PC-9 (cell line): Measurements from ENCODE around the gene FARSA.
"Not testable (repeated sequence)": the region's sequence is repeated elsewhere in the genome, so short reads cannot be mapped to it uniquely, and the experiment has no call there.

Source experiments
- EZH2 ChIP-seq: fragments of 200-600 bp; sonication (generic); IDR thresholded peaks from 2 replicates; pipeline ENCODE4 v1.8.0; 2017; ENCODE audit warnings: antibody characterized with exemption, low read depth
- TF ChIP-seq, protein P1 (sequence below): fragments of 200-600 bp; sonication (generic); conservative IDR thresholded peaks from 2 replicates; pipeline ENCODE4 v1.6.1; 2017; ENCODE audit warnings: mixed run types, antibody characterized with exemption, mild to moderate bottlenecking, moderate library complexity

- not testable (repeated sequence) for TF ChIP-seq EZH2
- TF ChIP-seq, protein P1, sequence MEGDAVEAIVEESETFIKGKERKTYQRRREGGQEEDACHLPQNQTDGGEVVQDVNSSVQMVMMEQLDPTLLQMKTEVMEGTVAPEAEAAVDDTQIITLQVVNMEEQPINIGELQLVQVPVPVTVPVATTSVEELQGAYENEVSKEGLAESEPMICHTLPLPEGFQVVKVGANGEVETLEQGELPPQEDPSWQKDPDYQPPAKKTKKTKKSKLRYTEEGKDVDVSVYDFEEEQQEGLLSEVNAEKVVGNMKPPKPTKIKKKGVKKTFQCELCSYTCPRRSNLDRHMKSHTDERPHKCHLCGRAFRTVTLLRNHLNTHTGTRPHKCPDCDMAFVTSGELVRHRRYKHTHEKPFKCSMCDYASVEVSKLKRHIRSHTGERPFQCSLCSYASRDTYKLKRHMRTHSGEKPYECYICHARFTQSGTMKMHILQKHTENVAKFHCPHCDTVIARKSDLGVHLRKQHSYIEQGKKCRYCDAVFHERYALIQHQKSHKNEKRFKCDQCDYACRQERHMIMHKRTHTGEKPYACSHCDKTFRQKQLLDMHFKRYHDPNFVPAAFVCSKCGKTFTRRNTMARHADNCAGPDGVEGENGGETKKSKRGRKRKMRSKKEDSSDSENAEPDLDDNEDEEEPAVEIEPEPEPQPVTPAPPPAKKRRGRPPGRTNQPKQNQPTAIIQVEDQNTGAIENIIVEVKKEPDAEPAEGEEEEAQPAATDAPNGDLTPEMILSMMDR, result not testable (repeated sequence)
Observed at GRCh38 chr19:12955575-12955974, 22.1 kb upstream of the FARSA start.
